Thoracic aorta (tissue), 2 donors: Measurements from ENCODE around the gene DIP2B. TPM values are rescaled to one million over a fixed set of nuclear protein-coding genes. Genes with fewer than 3 reads are reported as not detected.

ENCODE experiments used
- ATAC-seq: fragments of 150-250 bp; one replicate; pipeline ENCODE4 v1.8.0; 2017; ENCODE audit warnings: low read depth; ENCODE audit not compliant: insufficient number of reproducible peaks, low FRiP score
- DNase-seq: peaks from one replicate; pipeline ENCODE4 v3.0.0-alpha.2; 2020; ENCODE audit warnings: low spot score
- H3K27ac ChIP-seq, 2 donors: fragments of 200-600 bp; sonication (generic); 1 replicate in 1 of 2; 2 replicates in 1 of 2; pipeline ENCODE4 v1.5.1; 2016; ENCODE audit warnings: mild to moderate bottlenecking in 2 of 2, moderate library complexity in 2 of 2
- H3K27me3 ChIP-seq: fragments of 200-600 bp; sonication (generic); replicated peaks from 2 replicates; pipeline ENCODE4 v1.6.0; 2016; ENCODE audit warnings: mild to moderate bottlenecking; ENCODE audit not compliant: insufficient read depth
- H3K36me3 ChIP-seq: fragments of 200-600 bp; sonication (generic); one replicate; pipeline ENCODE4 v1.5.1; 2016
- H3K4me1 ChIP-seq, 2 donors: fragments of 200-600 bp; sonication (generic); 1 replicate in 1 of 2; 2 replicates in 1 of 2; pipeline versions ENCODE4 v1.5.1 to v1.6.0; 2016; ENCODE audit warnings: low read depth in 2 of 2, mild to moderate bottlenecking in 1 of 2; ENCODE audit not compliant: control insufficient read depth in 1 of 2
- H3K4me3 ChIP-seq: fragments of 200-600 bp; sonication (generic); 2 replicates; pipeline ENCODE4 v1.5.1; 2016; ENCODE audit warnings: mild to moderate bottlenecking
- H3K9me3 ChIP-seq: fragments of 200-600 bp; sonication (generic); 2 replicates; pipeline ENCODE4 v1.5.1; 2016
- CTCF ChIP-seq: fragments of 200-600 bp; sonication (generic); IDR thresholded peaks from one replicate; pipeline ENCODE4 v1.5.1; 2019; ENCODE audit warnings: antibody characterized with exemption
- total RNA-seq, 2 donors: library from RNA; depleted of rRNA; stranded (reverse); fragments of >200 nt; gene quantifications; one replicate each; pipeline versions ENCODE4 v1.1.0 to v1.2.3, GENCODE V29; 2016

DIP2B gene
- total RNA-seq, 2 donors from 2014 or later = 22.3 to 22.9 TPM

DNA sequence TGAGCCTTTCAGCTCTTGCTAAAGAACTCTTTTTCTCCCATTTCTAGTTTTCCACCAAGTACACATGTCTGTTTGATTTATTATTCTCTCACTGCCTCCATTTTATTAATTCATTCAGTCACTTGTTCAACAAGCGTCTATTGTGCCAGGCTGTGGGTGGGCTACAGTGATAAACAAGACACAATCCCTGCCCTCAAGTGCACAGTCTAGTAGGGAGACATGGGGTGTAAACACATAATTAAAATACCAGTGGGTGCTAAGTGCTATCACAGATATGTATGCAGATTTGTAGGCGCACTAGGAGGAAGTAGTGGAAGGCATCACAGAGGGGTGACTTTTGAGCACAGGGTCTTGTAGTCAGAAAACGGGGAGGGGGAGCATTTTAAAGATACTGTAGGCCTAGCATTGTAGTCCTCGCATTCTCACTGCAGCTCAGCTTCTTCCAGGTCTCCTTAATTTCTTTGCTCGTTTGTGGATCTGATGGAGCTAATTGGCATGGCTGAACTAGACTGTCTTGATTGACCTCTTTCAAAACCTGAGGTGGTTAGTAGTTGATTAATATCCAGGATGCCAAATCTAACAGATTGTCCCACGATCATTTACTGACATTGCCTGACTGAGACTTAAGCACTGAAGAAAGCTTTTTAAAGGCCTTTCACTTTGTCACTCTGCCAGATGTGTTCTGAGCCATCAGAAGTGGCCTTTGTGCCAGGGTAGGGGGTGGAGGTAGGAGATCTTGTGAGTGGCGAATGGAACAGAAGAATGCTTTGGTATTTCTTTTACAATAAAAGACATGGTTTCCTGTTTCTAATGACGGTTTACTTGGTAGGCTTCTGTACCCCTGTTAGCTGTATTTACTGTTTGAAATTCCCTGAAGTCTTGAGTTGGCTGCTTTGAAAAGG is 116.9 kb downstream of the DIP2B start:
- Histone ChIP-seq H3K27ac (no peak overlapping the region), H3K4me3 (no peak overlapping the region)

DNA sequence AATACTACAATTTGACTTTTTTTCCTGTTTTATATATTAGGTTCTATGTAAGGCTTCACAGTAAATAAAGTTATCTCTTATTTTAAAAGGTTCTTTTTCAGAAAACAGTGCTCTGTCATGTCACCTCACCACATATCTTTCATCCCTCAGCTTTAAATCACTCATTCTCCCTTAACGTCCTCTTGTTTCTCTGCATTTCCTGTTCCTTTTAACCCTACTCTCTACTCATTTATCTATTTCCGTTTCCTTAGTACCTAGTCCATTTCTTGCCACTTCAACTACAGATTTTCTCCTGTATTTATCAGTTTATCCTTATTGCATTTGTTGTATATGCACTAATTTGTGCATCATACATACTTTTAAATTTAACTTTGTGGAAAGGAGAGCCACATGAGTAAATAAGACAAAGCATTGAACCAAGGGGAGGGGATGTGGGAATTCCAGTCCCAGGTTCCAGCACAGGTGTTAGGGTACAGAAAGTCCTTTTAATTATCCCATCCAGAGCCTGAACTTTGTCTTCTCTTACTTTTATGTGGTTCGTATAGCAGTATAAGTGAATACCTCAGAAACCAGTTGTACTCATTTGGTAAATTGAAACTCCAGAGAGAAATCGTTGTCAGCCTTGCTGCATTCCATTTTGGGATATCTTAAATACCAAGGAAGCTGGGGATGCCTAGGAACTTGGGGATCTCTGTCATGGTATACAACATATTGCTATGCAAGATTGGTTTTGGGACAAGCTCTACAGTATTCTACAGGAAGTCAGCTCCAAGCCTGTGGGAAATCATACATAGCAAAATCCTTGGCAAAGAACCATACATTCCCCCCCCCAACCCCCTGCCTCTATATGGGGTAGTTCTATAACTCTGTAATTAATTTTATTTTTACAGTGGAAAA is 120.5 kb downstream of the DIP2B start:
- no peak for ATAC-seq
- Histone ChIP-seq H3K36me3 (no peaks in the 10 kb centered on the region), H3K27me3 (no peaks in the 10 kb centered on the region), H3K27ac (no peak overlapping the region), H3K4me1 (peaks cover 17% of the 10 kb centered on the region in 2 donors), H3K4me3 (no peak overlapping the region), H3K9me3 (no peaks in the 10 kb centered on the region)
- no peak for DNase-seq
- no peak for TF ChIP-seq CTCF

More for the DNA sequence above, 116.9 kb downstream of the DIP2B start:
- H3K4me1 ChIP-seq = peaks cover 17 to 23% of the 10 kb centered on the region in 2 donors
- no peaks in the 10 kb centered on the region for H3K9me3 ChIP-seq
- H3K27me3 ChIP-seq = no peaks in the 10 kb centered on the region
- TF ChIP-seq CTCF = no peak
- DNase-seq (no peak), ATAC-seq (no peak)
- H3K36me3 ChIP-seq = no peaks in the 10 kb centered on the region

DNA sequence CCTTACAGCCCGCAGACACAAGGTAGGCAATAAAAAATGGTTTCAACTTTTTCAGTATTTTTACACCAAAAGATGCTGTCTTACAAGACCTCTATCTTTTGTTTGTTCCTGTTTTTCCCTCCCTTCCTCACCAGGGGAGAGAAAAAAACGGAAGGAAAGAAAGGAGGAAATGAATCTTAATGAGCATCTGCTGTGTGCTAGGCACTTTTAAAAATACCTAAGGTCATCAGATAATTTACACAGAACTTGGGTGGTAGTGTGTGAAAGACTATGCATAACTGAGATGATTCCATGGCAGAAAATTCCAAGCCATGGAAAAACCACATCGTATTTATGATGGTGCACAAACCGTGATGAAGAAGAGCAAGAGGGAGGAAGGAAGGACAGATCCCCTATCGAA is 121.2 kb downstream of the DIP2B start:
- no peaks in the 10 kb centered on the region for H3K27me3 ChIP-seq
- H3K36me3 ChIP-seq = no peaks in the 10 kb centered on the region
- no peaks in the 10 kb centered on the region for H3K9me3 ChIP-seq
- H3K27ac ChIP-seq = no peak overlapping the region
- ATAC-seq (no peak), DNase-seq (no peak)
- peaks cover 9 to 16% of the 10 kb centered on the region in 2 donors for H3K4me1 ChIP-seq
- no peak overlapping the region for H3K4me3 ChIP-seq
- TF ChIP-seq CTCF = no peak

DNA sequence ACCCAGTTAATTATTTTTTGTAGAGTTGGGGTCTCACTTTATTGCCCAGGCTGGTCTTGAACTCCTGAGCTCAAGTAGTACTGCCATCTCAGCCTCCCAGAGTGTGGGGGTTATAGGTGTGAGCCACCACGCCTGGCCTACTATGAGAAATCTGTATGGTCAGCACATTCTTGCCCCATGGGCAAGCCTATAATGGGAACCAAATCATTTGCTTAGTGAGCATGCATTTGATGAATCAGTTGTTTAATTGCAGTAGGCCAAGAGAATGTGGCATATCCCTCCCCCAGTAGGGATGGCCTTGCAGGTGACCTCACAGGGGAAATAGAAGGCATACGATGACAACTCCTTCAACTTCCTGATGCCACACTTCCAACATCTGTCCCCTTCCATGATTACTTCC is 122.7 kb downstream of the DIP2B start:
- ATAC-seq = no peak
- TF ChIP-seq CTCF = no peak

DNA sequence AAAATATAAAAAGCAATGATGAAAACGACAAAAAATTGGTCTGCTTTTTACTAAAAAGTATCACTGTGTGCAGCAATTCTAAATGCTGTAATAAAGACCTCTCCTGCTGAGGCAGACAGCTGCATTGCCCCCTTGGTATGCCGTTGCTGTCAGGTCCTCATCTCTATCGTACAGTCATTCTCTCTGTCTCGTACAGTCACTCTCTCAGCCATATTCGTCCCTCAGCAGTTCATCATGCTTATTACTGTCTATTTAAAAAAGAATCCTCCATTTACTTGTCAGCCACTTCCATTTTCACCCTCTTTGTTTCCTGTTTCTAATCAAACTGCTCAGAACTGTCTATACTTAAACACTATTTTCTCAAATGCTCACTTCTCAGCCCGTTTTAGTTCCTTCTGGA is 123.6 kb downstream of the DIP2B start:
- Histone ChIP-seq H3K27ac (no peak overlapping the region), H3K27me3 (no peaks in the 10 kb centered on the region), H3K36me3 (no peaks in the 10 kb centered on the region), H3K4me1 (peaks cover 0 to 10% of the 10 kb centered on the region in 2 donors), H3K4me3 (no peak overlapping the region), H3K9me3 (no peaks in the 10 kb centered on the region)
- ATAC-seq = no peak
- DNase-seq = no peak
- no peak for TF ChIP-seq CTCF

More for the DNA sequence above, 122.7 kb downstream of the DIP2B start:
- Histone ChIP-seq H3K36me3 (no peaks in the 10 kb centered on the region), H3K27ac (no peak overlapping the region), H3K4me1 (peaks cover 0 to 10% of the 10 kb centered on the region in 2 donors), H3K27me3 (no peaks in the 10 kb centered on the region), H3K4me3 (no peak overlapping the region), H3K9me3 (no peaks in the 10 kb centered on the region)
- no peak for DNase-seq
